DOHH2 (cell line): ENCODE measurements around the gene PAQR9.

ENCODE experiments used
- H3F3A ChIP-seq: fragments of 200-600 bp; sonication (generic), shearing (Covaris generic); 2 replicates; pipeline ENCODE4 v1.6.0; 2016; ENCODE audit warnings: antibody characterized with exemption, mild to moderate bottlenecking; ENCODE audit not compliant: control insufficient read depth, insufficient read depth
- H3K27ac ChIP-seq: fragments of 200-600 bp; sonication (generic); 2 replicates; pipeline ENCODE4 v1.5.1; 2014; ENCODE audit warnings: low read depth, mild to moderate bottlenecking, low read length, moderate library complexity
- H3K27me3 ChIP-seq: fragments of 200-600 bp; sonication (generic); 2 replicates; pipeline ENCODE4 v1.6.1; 2014; ENCODE audit warnings: mild to moderate bottlenecking, low read length, mixed read lengths; ENCODE audit not compliant: control insufficient read depth
- H3K36me3 ChIP-seq: fragments of 200-600 bp; sonication (generic); 2 replicates; pipeline ENCODE4 v1.6.1; 2014; ENCODE audit warnings: mild to moderate bottlenecking, low read length, moderate library complexity, mixed read lengths; ENCODE audit not compliant: control insufficient read depth
- H3K4me1 ChIP-seq: fragments of 200-600 bp; sonication (generic); 2 replicates; pipeline ENCODE4 v1.6.1; 2014; ENCODE audit warnings: mild to moderate bottlenecking, low read length, mixed read lengths; ENCODE audit not compliant: control insufficient read depth
- H3K4me2 ChIP-seq: fragments of 200-600 bp; sonication (generic); 2 replicates; pipeline ENCODE4 v1.6.0; 2014; ENCODE audit warnings: mild to moderate bottlenecking, low read length, moderate library complexity
- H3K4me3 ChIP-seq: fragments of 200-600 bp; sonication (generic); 2 replicates; pipeline ENCODE4 v1.5.1; 2014; ENCODE audit warnings: mild to moderate bottlenecking, low read length, mixed read lengths
- H3K79me2 ChIP-seq: fragments of 200-600 bp; sonication (generic); 2 replicates; pipeline ENCODE4 v1.6.1; 2014; ENCODE audit warnings: mild to moderate bottlenecking, low read length, mixed read lengths; ENCODE audit not compliant: control insufficient read depth
- H3K9me2 ChIP-seq: fragments of 200-600 bp; sonication (generic); replicated peaks from 2 replicates; pipeline ENCODE4 v1.6.1; 2014; ENCODE audit warnings: mild to moderate bottlenecking, low read length, mixed read lengths; ENCODE audit not compliant: control insufficient read depth
- H3K9me3 ChIP-seq: fragments of 200-600 bp; sonication (generic); 2 replicates; pipeline ENCODE4 v1.6.1; 2014; ENCODE audit warnings: antibody characterized with exemption, low read length, mixed read lengths; ENCODE audit not compliant: control insufficient read depth, insufficient read depth
- H4K20me1 ChIP-seq: fragments of 200-600 bp; sonication (generic); 2 replicates; pipeline ENCODE4 v1.6.0; 2014; ENCODE audit warnings: low read depth, mild to moderate bottlenecking, antibody characterized with exemption, low read length, moderate library complexity; ENCODE audit not compliant: control insufficient read depth, insufficient read depth
- EZH2phosphoT487 ChIP-seq: fragments of 200-600 bp; sonication (generic); IDR thresholded peaks from 2 replicates; pipeline ENCODE4 v1.6.1; 2017; ENCODE audit warnings: borderline replicate concordance, mild to moderate bottlenecking, antibody characterized with exemption, low read length, moderate library complexity, mixed read lengths
- TF ChIP-seq, protein P1 (sequence below): fragments of 200-600 bp; sonication (generic); IDR thresholded peaks from one replicate; pipeline ENCODE4 v1.5.1; 2014; ENCODE audit warnings: antibody characterized with exemption, mild to moderate bottlenecking, low read depth, low read length; ENCODE audit not compliant: poor library complexity, severe bottlenecking

Gene PAQR9, protein sequence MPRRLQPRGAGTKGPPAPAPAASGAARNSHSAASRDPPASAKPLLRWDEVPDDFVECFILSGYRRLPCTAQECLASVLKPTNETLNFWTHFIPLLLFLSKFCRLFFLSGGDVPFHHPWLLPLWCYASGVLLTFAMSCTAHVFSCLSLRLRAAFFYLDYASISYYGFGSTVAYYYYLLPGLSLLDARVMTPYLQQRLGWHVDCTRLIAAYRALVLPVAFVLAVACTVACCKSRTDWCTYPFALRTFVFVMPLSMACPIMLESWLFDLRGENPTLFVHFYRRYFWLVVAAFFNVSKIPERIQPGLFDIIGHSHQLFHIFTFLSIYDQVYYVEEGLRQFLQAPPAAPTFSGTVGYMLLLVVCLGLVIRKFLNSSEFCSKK

GRCh38 chr3:142963516-142964448 lies at the start of gene PAQR9:
Gene PAQR9 (minus strand): TSS chr3:142963674. CDS start chr3:142963336, 338 bp downstream.
- Histone ChIP-seq H3K79me2 (no peaks in the 10 kb centered on the region), H3K9me2 (no peaks in the 10 kb centered on the region), H3K27me3 (peaks cover 10% of the 10 kb centered on the region), H3K4me3 (no peak within 1 kb of the TSS), H3F3A (no peaks in the 10 kb centered on the region), H3K27ac (no peak within 1 kb of the TSS), H3K4me2 (no peak within 1 kb of the TSS), H3K9me3 (peaks cover 4% of the 10 kb centered on the region; the same call in 1 of the 2 replicates), H3K4me1 (no peaks in the 10 kb centered on the region), H3K36me3 (no peaks in the 10 kb centered on the region), H4K20me1 (no peaks in the 10 kb centered on the region)
- TF ChIP-seq EZH2phosphoT487: no peak

GRCh38 chr3:143011705-143012104 lies 48.2 kb upstream of the PAQR9 start:
- H3F3A ChIP-seq: peaks cover 42% of the 10 kb centered on the region
- TF ChIP-seq EZH2phosphoT487: no peak
- TF ChIP-seq, protein P1, sequence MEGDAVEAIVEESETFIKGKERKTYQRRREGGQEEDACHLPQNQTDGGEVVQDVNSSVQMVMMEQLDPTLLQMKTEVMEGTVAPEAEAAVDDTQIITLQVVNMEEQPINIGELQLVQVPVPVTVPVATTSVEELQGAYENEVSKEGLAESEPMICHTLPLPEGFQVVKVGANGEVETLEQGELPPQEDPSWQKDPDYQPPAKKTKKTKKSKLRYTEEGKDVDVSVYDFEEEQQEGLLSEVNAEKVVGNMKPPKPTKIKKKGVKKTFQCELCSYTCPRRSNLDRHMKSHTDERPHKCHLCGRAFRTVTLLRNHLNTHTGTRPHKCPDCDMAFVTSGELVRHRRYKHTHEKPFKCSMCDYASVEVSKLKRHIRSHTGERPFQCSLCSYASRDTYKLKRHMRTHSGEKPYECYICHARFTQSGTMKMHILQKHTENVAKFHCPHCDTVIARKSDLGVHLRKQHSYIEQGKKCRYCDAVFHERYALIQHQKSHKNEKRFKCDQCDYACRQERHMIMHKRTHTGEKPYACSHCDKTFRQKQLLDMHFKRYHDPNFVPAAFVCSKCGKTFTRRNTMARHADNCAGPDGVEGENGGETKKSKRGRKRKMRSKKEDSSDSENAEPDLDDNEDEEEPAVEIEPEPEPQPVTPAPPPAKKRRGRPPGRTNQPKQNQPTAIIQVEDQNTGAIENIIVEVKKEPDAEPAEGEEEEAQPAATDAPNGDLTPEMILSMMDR: no peak
- no peaks in the 10 kb centered on the region for H3K9me2 ChIP-seq
- H3K27ac ChIP-seq: no peak overlapping the region
- peaks cover 28% of the 10 kb centered on the region for H4K20me1 ChIP-seq
- no peak overlapping the region for H3K4me3 ChIP-seq
- no peak overlapping the region for H3K4me2 ChIP-seq
- H3K79me2 ChIP-seq: peaks cover 90% of the 10 kb centered on the region
- no peaks in the 10 kb centered on the region for H3K9me3 ChIP-seq
- peaks cover 28% of the 10 kb centered on the region for H3K4me1 ChIP-seq
- H3K36me3 ChIP-seq: peaks cover 63% of the 10 kb centered on the region
- H3K27me3 ChIP-seq: no peaks in the 10 kb centered on the region

GRCh38 chr3:143010024-143010423 lies 46.5 kb upstream of the PAQR9 start:
- peaks cover 61% of the 10 kb centered on the region for H3K36me3 ChIP-seq
- H3K4me3 ChIP-seq: no peak overlapping the region
- no peaks in the 10 kb centered on the region for H3K27me3 ChIP-seq
- H3K9me3 ChIP-seq: no peaks in the 10 kb centered on the region
- peaks cover 99% of the 10 kb centered on the region for H3K79me2 ChIP-seq
- H3K27ac ChIP-seq: no peak overlapping the region
- H3F3A ChIP-seq: peaks cover 29% of the 10 kb centered on the region
- H4K20me1 ChIP-seq: peaks cover 40% of the 10 kb centered on the region
- H3K9me2 ChIP-seq: no peaks in the 10 kb centered on the region
- TF ChIP-seq, protein P1: no peak
- TF ChIP-seq EZH2phosphoT487: no peak
- peak overlapping the region; percentile 5; the same call in 1 of the 2 replicates for H3K4me2 ChIP-seq
- H3K4me1 ChIP-seq: peaks cover 45% of the 10 kb centered on the region
